Right lobe of liver (tissue), 6 donors: ENCODE measurements around the gene TLCD3B. TPM values are rescaled to one million over a fixed set of nuclear protein-coding genes. Genes with fewer than 3 reads are reported as not detected.

Experiments used
- ATAC-seq, 4 donors: fragments of 200-7000 bp; cut with Tn5 transposase; one replicate each; pipeline ENCODE4 v1.9.1; 2020; ENCODE audit warnings: mild to moderate bottlenecking in 4 of 4, moderate library complexity in 4 of 4
- DNase-seq, 3 donors: peaks; one replicate each; pipeline ENCODE4 v3.0.0-alpha.2; 2020
- H3K27ac ChIP-seq, 3 donors: fragments of 200-600 bp; one replicate each; pipeline ENCODE4 v1.8.0; 2022
- H3K27me3 ChIP-seq, 2 donors: fragments of 200-600 bp; one replicate each; pipeline ENCODE4 v1.8.0; 2022
- H3K36me3 ChIP-seq, 4 donors: fragments of 200-600 bp; sonication (generic) in 1 of 4; one replicate each; pipeline versions ENCODE4 v1.5.1 to v1.8.0; 2017 to 2022; ENCODE audit warnings: control low read depth in 1 of 4
- H3K4me1 ChIP-seq, 4 donors: fragments of 200-600 bp; sonication (generic) in 1 of 4; one replicate each; pipeline versions ENCODE4 v1.5.1 to v1.8.0; 2017 to 2022; ENCODE audit warnings: control low read depth in 1 of 4
- H3K4me3 ChIP-seq, 3 donors: fragments of 200-600 bp; one replicate each; pipeline ENCODE4 v1.8.0; 2022
- H3K9me3 ChIP-seq, 4 donors: fragments of 200-600 bp; sonication (generic) in 1 of 4; one replicate each; pipeline versions ENCODE4 v1.5.1 to v1.8.0; 2017 to 2022; ENCODE audit warnings: control low read depth in 1 of 4
- CTCF ChIP-seq, 4 donors: fragments of 200-600 bp in 3 of 4; fragments of 450-650 bp in 1 of 4; IDR thresholded peaks; one replicate each; pipeline versions ENCODE4 v1.5.1 to v1.8.0; 2016 to 2022; ENCODE audit warnings: antibody characterized with exemption in 4 of 4, mild to moderate bottlenecking in 2 of 4
- POLR2A ChIP-seq: fragments of 450-650 bp; IDR thresholded peaks from one replicate; pipeline ENCODE4 v1.6.1; 2017; ENCODE audit warnings: antibody characterized with exemption, mild to moderate bottlenecking
- WGBS: methylation state at CpG from one replicate; pipeline ENCODE4 v1.1.6; 2018; ENCODE audit warnings: low coverage, low lambda C conversion rate; ENCODE audit not compliant: insufficient coverage; ENCODE audit errors: missing lambda C conversion rate; 5-methylcytosine and 5-hydroxymethylcytosine counted together
- intact Hi-C, 2 donors: fragments of 100-400 bp; cut with DNase I; formaldehyde crosslinking; loops; one replicate each; pipeline versions ENCODE4 v1.11.2 to v1.14.1; 2022
- total RNA-seq, 6 experiments: library from RNA; depleted of rRNA in 2 of 6; stranded (reverse); fragments of >200 nt in 2 of 6; fragmentation: NEBNext Ultra II Directional in 3 of 6; extraction: Animal tissue kit (Norgen Biotek cat#: 25700) in 3 of 6; gene quantifications; one replicate each; pipeline versions ENCODE4 v1.1.0 to v1.2.4, GENCODE V29; 2016 to 2023
- donor health status: DM: no; HTN: yes; CAD: no.
- donor health status: DM: no; HTN: no; CAD: no.
- donor health status: DM: no; HTN: no; CAD: no.
- donor health status: DM: no; HTN: yes; CAD: no.
- donor health status: DM: no; HTN: yes; CAD: no.

Gene TLCD3B
- total RNA-seq, 6 experiments from 2014 or later: not detected

GRCh38 chr16:30076276-30076791 is 45.3 kb upstream of the TLCD3B start:
- H3K9me3 ChIP-seq: no peaks in the 10 kb centered on the region
- H3K36me3 ChIP-seq: peaks cover 0 to 41% (median 18%) of the 10 kb centered on the region in 4 donors
- intact Hi-C loops: no loop called here
- peaks cover 0 to 34% (median 12%) of the 10 kb centered on the region in 4 donors for H3K4me1 ChIP-seq
- ATAC-seq (peak; percentile 55 to 78 (median 67)), DNase-seq (peak in 2 of 3 donors; percentile 63 to 74)
- peak overlapping the region; percentile 82 to 96 (median 84) for H3K27ac ChIP-seq
- peak overlapping the region; percentile 90 to 99 (median 98) for H3K4me3 ChIP-seq
- no peaks in the 10 kb centered on the region for H3K27me3 ChIP-seq
- TF ChIP-seq POLR2A (no peak), CTCF (IDR thresholded peaks at IDR 0.05) (no peak)
- 2% methylated on average over 13 of the region's 33 CpGs for WGBS

- intact Hi-C loops: no loop called here
- peak; percentile 95 to 97 (median 96) for ATAC-seq
- Histone ChIP-seq H3K27me3 (no peaks in the 10 kb centered on the region), H3K4me1 (peaks cover 0 to 36% (median 11%) of the 10 kb centered on the region in 4 donors), H3K27ac (peak within 1 kb of the TSS; percentile 82 to 96 (median 84)), H3K4me3 (peak within 1 kb of the TSS; percentile 90 to 99 (median 98)), H3K9me3 (no peaks in the 10 kb centered on the region), H3K36me3 (peaks cover 0 to 41% (median 18%) of the 10 kb centered on the region in 4 donors)
- TF ChIP-seq POLR2A (peak; percentile 84), CTCF (IDR thresholded peaks at IDR 0.05) (peak in 1 of 4 donors; percentile 21)
- DNase-seq: peak; percentile 92 to 94 (median 94)
- WGBS: 1% methylated on average over 37 of the region's 67 CpGs
These were observed 44.6 kb upstream of the TLCD3B start, which contains the start of gene PPP4C for GRCh38 chr16:30075503-30076275. Gene PPP4C, plus strand, starts transcription at chr16:30075994. Its CDS starts 384 bp downstream, at chr16:30076378.

GRCh38 chr16:30070490-30070889 is 39.4 kb upstream of the TLCD3B start:
- Histone ChIP-seq H3K36me3 (peaks cover 15 to 53% (median 31%) of the 10 kb centered on the region in 4 donors), H3K27me3 (no peaks in the 10 kb centered on the region), H3K27ac (no peak overlapping the region), H3K4me3 (no peak overlapping the region), H3K4me1 (peaks cover 0 to 44% (median 4%) of the 10 kb centered on the region in 4 donors), H3K9me3 (no peaks in the 10 kb centered on the region)
- no peak for DNase-seq
- TF ChIP-seq POLR2A (no peak), CTCF (IDR thresholded peaks at IDR 0.05) (no peak)
- intact Hi-C loops: no loop called here
- ATAC-seq: no peak

GRCh38 chr16:30069611-30070462 is 38.8 kb upstream of the TLCD3B start:
- TF ChIP-seq CTCF (IDR thresholded peaks at IDR 0.05) (no peak), POLR2A (no peak)
- H3K36me3 ChIP-seq: peaks cover 15 to 53% (median 31%) of the 10 kb centered on the region in 4 donors
- no peaks in the 10 kb centered on the region for H3K9me3 ChIP-seq
- no peak for ATAC-seq
- H3K4me1 ChIP-seq: peaks cover 0 to 40% (median 4%) of the 10 kb centered on the region in 4 donors
- H3K27me3 ChIP-seq: no peaks in the 10 kb centered on the region
- intact Hi-C loops: no loop called here
- DNase-seq: no peak
- no peak overlapping the region for H3K4me3 ChIP-seq
- WGBS: 75% methylated on average over 18 of the region's 31 CpGs
- no peak overlapping the region for H3K27ac ChIP-seq
